Left cardiac atrium (tissue), 4 donors: Measurements from ENCODE around the gene CAVIN1. TPM values are rescaled to one million over a fixed set of nuclear protein-coding genes. Genes with fewer than 3 reads are reported as not detected.
"Not testable (repeated sequence)": the region's sequence is repeated elsewhere in the genome, so short reads cannot be mapped to it uniquely, and the experiment has no call there.

Source experiments
- ATAC-seq, 2 donors: fragments of 200-7000 bp; cut with Tn5 transposase; one replicate each; pipeline ENCODE4 v1.9.1; 2020; ENCODE audit warnings: mild to moderate bottlenecking in 2 of 2, moderate library complexity in 2 of 2
- DNase-seq: peaks from one replicate; pipeline ENCODE4 v3.0.0-alpha.2; 2020
- intact Hi-C, 2 donors: fragments of 100-400 bp; cut with DNase I; formaldehyde crosslinking; loops; one replicate each; pipeline versions ENCODE4 v1.14.1 to v1.15.1; 2022 to 2023
- total RNA-seq, 2 donors: library from RNA; stranded (reverse); fragmentation: NEBNext Ultra II Directional; extraction: Animal tissue kit (Norgen Biotek cat#: 25700); gene quantifications; one replicate each; pipeline ENCODE4 v1.2.1, GENCODE V29; 2021
- donor health status: DM: no; HTN: yes; CAD: no.
- donor health status: DM: no; HTN: yes; CAD: no; lungs with severe emphysema.
- donor health status: DM: yes; HTN: yes; CAD: no.
- donor health status: Dilated cardiomyopathy.

CAVIN1 gene
- total RNA-seq, 2 donors from 2014 or later, result 258 to 297 TPM

DNA sequence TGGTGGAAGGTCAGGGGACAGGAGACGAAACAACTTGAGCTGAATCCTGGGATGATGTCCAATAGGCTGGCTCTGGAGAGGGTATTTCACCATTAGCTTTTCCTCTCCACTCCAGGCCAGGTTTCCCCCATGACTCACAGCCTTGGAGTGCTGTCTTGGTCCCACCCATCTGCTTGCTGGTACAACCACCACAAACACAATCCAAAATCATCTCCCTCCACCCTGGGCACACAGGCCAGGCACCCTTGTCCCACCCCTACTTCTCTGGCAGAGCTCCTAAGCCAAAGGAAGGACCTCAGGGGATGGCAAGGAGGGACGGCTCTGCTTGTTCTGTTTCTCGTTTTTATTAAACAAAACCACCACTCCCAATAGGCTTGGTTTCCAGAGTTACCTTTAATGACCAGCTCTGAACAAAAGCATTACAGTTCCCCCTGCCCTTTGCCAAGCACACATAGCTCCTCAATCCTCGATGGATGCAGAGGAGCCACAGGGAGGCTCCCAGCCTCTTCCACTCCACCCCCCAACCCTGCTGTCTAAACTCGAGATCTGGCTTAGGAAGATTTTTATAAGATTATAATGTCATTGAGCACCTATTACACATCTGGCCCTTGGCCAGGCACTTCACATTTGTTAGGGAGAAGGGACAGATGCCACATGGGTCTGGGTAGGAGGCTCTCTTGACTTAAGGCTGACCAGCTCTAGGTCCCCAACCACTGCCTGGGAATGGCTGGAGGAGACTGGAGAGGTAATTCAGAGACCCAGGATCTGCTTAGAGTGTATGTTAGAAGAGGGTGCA is 13.3 kb downstream of the CAVIN1 start:
- intact Hi-C loops, result loop anchor here in 1 of 2 donors (5.0 kb wide), 1 partner anchor 108 kb away; no protein-coding TSS in a partner anchor
- peak; percentile 81 for DNase-seq
- peak; percentile 60 to 70 for ATAC-seq

DNA sequence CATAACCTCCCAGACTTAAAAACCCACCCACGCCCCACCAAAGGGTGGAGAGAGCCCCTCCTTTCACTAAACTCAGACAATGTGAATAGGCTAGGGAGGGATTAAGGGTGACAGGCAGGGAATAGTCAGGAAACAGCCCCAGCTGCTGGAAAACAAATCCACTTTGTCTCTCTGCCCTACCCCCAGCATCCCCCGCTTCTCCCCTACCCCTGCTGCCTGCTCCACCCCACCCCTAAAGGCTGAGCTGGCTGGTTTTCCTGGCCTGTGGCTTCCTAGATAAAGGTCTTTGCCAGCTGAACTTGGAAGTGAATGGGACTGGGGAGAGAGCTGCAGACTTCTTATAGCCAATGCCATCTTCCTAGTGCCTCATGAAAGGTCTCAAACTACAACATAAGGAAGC is 15.0 kb downstream of the CAVIN1 start:
- intact Hi-C loops, result loop anchor here in 1 of 2 donors (5.0 kb wide), 1 partner anchor 109 kb away; no protein-coding TSS in a partner anchor
- DNase-seq (peak; percentile 51), ATAC-seq (peak; percentile 16 to 33)

DNA sequence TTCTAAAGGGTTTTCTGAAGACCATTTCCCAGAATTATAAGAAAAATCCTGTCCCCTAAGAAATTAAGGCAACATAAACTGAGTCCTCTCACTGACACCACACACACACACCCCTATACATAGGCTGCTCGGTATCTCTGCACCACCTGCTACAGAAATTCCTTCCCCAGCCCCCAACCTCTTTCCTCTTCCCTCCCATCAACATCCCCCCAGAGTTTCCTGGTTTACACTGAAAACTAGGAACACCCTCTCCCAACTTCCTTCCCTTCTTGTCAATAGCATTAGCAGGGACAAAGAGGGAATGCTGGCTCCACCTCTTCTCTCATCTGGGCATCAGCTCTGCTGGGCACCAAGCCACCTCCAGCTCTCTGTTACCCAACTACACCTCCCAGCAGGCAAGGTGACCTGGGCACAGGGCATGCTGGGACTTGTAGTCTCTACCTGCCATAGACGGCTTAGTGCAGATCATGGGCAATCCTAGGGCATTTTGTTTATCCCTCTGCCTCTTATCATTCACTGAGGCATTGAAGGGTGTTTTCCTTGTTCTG is 15.7 kb downstream of the CAVIN1 start:
- ATAC-seq, result peak; percentile 82 to 86
- peak; percentile 90 for DNase-seq
- intact Hi-C loops, result loop anchor here (1.0 to 5.0 kb wide), 3 partner anchors 85 to 110 kb away; no protein-coding TSS in a partner anchor

DNA sequence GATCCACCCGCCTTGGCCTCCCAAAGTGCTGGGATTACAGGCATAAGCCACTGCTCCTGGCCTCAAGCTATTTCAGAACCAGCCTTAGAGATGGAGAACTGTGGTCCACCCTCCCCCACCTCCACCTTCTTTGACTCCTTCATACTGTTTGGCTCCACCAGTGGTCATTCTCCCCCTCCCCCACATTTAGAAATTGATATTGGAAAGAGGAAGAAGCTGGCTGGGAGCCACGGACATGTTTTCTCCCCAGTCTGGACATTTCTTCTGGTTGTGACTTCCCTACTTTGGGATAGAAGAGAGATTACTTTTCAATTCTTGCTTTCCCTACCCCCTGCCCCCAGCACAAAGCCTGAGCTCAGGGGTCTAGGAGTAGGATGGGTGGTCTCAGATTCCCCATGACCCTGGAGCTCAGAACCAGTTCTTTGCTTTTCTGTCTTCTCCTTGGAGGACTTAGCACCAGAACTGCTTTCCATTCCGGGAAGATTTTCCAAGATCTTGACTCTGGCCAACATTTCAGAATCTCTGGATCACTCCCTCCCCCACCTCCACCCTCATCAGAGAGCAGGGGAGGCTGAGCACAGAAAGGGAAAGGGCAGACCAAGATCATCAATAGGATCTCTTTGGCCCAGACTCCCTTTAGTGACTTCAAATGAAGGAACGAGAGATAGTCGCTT is 16.3 kb downstream of the CAVIN1 start:
- no peak for ATAC-seq
- no peak for DNase-seq
- intact Hi-C loops, result loop anchor here (1.0 to 5.0 kb wide), 3 partner anchors 84 to 111 kb away; no protein-coding TSS in a partner anchor

DNA sequence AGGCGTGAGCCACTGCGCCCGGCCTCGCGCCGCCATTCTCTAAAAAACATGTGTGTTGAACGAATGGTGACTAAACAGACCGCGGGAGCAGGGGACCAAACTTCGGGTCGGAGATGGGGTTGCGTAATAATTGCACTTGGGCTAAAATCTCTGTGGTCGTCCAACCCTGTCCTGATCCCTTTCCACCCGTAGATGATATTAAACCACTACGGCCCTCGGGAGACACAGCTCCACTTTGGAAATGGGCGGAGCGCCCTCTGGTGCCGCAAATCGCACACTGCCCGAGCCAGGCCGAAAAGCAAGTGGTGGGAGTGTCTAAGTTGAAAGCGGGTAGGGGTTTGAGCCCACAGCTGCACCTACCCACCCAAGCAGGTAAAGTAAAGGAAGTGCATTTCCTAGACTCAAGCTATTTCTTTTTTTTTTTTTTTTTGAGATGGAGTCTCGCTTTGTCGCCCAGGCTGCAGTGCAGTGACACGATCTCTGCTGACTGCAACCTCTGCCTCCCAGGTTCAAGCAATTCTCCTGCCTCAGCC is 17.0 kb downstream of the CAVIN1 start:
- ATAC-seq, result peak; percentile 49 to 68
- intact Hi-C loops, result loop anchor here (2.0 to 5.0 kb wide), 2 partner anchors 83 to 111 kb away; no protein-coding TSS in a partner anchor
- peak; percentile 88 for DNase-seq

DNA sequence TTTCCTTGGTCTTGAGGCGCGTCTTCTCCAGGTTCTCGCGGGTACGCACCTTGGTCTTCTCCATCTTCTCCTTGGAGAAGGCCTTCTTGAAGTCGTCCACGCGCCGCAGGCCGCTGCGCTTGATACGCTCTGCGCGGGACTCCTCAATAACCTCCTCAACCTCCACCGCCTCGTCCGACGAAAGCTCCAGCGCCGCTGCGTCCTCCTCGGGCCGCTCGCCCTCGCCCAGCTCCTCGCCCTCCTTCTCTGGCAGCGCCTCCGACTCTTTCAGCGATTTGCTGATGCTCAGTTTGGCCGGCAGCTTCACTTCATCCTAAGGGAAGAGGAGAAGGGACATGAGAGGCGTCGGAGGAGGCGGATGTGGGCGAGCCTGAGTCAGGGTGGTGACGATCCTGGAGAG is 18.0 kb downstream of the CAVIN1 start:
- no peak for DNase-seq
- intact Hi-C loops, result loop anchor here in 1 of 2 donors (5.0 kb wide), 1 partner anchor 112 kb away; no protein-coding TSS in a partner anchor
- no peak for ATAC-seq

DNA sequence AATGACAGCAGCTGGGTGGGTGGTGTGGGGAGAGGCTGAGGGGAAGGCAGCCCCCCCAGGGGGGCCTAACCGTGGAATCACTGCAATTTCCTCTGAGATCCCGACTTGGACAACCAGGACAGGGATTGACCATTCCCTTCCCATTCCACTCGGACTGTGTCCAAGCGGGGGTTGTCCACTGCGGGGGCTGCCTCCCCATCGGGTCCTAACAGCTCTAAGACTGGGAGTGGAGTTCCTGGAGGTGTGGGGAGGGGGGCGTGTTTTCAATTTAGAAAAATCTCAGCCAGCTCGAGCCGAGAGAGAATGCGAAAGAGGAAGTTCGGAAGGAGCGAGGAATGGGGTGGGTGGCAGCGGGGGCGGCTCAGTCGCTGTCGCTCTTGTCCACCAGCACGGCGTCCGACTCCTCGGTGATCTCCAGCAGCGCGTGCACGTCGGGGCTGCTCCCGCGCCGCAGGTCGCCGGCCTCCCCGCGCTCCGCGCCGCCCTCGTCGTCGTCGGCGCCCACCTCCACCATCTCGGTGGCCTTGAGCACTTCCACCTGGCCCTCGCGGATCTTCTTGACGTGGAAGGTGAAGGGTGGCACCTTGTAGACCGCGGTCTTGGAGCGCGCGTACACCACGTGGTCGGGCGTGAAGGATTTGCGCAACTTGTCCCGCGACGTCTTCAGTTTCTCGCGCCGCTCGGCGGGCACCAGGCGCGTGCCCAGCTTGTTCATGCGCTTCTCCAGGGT is 18.6 kb downstream of the CAVIN1 start:
- DNase-seq (no peak), ATAC-seq (no peak)
- intact Hi-C loops, result loop anchor here in 1 of 2 donors (5.0 kb wide), 1 partner anchor 113 kb away; no protein-coding TSS in a partner anchor

DNA sequence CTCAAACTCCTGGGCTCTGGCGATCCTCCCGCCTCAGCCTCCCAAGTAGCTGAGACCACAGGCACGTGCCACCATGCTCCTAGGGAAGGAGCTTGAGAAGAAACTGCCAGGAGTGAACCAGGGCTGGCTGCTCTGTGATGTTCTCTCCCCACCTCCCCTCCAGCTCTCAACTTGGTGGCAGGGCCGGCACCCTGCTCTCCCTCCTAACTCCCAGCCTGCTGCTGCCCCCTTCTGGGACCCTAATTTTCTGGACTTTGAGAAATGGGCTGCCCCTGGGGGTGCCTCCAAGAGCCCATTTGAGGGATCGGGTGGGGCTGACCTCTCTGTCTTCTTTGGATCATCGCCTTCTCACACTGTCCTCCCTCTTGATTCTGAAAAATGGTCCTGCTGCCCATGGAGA is 19.9 kb downstream of the CAVIN1 start:
- no peak for DNase-seq
- intact Hi-C loops, result no loop called here
- no peak for ATAC-seq

DNA sequence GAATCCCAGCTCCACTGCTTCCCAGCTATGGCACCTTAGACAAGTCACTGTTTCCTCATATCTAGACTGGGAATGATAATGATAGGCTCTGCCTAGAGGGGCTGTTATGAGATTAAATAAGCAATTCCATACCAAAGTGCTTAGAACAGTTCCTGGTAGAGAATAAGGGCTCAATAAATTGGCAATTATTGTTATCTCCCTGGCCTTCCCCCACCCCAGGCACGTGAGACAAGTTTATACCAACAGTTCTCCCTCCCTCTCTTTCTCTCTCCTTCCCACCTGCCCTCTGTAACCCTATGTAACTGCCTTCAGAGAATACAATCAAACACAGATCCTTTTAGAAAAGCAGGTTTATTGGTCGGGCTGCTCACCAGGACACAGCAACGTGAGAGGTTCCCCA is 20.9 kb downstream of the CAVIN1 start:
- intact Hi-C loops, result no loop called here
- ATAC-seq (no peak), DNase-seq (no peak)

DNA sequence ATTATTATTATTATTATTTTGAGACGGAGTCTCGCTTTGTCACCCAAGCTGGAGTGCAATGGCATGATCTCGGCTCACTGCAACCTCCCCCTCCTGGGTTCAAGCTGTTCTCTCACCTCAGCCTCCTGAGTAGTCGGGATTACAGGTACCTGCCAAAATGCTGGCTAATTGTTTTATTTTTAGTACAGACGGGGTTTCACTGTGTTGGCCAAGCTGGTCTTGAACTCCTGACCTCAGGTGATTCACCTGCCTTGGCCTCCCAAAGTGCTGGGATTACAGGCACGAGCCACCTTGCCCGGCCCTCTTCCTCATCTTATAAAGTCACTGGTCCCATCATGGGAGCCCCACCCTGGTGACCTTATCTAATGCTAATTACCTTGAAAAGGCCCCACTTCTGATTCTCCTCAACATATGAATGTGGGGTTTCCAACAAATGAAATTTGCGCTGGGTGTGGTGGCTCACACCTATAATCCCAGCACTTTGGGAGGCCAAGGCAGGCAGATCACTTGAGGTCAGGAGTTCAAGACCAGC is 22.1 kb downstream of the CAVIN1 start:
- DNase-seq, intact Hi-C loops, ATAC-seq: not testable (repeated sequence)

DNA sequence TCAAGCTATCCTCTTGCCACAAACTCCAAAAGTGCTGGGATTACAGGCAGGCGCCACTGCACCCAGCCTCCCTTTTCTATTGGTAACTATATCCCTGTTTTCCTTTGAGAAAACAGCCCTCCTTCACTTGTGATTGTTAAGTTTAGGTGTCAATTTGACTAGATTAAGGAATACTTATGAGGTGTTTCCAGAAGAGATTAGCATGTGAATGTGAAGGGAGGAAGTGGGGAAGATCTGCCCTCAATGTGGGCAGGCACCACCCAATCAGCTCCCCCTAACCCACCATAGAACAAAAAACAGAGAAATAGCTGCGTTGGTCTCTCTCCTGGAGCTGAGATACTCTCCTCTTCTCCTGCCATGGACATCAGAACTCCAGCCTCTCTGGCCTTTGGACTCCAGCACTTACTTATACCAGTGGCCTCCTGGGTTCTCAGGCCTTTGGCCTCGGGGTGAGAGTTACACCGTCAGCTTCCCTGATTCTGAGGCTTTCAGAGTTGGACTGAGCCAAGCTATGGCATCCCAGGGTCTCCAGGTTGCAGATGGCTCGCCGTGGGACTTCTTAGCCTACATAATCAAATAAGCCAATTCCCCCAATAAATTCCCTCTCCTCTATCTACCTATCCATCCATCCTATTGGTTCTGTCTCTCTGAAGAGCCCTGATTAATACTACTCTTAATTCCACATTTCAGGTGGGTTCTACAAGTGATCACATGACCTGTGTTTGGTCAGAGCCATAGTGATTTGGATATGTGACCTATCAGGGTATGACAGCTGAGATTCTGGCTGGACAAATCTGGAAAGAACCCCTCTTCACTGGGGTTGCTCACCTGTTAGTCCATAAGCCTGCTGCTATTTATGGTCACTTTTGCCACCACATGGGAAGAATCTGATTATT is 22.9 kb downstream of the CAVIN1 start:
- DNase-seq (no peak), ATAC-seq (no peak)
- intact Hi-C loops, result no loop called here

DNA sequence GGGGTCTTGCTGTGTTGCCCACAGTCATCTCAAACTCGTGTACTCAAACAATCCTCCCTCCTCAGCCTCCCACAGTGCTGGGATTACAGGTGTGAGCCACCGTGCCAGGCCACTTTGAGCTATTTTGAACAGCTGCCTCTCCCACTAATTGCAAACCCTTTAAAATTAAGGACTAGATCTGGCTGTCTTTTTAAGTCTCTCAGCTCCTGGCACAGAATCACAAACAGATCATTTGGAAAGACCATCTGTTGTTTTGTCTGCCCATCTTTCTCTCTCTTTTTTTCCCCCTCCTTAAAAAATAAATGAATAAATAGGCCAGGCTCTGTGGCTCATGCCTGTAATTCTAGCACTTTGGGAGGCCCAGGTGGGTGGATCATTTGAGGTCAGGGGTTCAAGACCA is 23.9 kb downstream of the CAVIN1 start:
- DNase-seq, result no peak
- intact Hi-C loops, result no loop called here
- ATAC-seq, result no peak

DNA sequence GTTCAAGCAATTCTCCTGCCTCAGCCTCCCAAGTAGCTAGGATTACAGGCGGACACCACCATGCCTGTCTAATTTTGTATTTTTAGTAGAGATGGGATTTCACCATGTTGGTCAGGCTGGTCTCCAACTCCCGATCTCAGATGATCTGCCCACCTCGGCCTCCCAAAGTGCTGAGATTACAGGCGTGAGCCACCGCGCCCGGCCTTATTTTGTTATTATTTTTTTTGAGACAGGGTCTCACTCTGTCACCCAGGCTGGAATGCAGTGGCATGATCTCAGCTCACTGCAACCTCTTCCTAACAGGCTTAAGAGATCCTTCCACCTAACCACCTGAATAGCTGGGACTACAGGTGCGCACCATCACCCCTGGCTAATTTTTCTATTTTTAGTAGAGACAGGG is 27.5 kb downstream of the CAVIN1 start:
- intact Hi-C loops, DNase-seq, ATAC-seq: not testable (repeated sequence)

DNA sequence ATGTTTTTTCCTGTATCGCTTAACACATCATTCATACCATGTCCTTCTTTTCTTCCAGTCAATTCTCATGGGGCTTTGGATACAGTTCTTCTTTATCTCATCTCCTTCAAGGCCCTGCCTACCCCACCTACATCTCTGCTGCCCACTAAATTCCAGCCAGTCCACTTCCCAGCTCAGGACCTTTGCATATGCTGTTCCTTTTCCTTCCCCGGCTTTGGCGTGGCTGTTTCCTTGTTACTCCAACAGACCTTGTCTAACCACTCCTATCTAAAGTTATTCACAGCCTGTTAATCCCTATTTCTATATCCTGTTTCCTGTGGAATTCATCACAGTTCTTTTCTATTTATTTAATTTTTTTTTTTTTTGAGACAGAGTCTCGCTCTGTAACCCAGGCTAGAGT is 28.2 kb downstream of the CAVIN1 start:
- ATAC-seq (no peak), DNase-seq (no peak)
- intact Hi-C loops, result no loop called here

DNA sequence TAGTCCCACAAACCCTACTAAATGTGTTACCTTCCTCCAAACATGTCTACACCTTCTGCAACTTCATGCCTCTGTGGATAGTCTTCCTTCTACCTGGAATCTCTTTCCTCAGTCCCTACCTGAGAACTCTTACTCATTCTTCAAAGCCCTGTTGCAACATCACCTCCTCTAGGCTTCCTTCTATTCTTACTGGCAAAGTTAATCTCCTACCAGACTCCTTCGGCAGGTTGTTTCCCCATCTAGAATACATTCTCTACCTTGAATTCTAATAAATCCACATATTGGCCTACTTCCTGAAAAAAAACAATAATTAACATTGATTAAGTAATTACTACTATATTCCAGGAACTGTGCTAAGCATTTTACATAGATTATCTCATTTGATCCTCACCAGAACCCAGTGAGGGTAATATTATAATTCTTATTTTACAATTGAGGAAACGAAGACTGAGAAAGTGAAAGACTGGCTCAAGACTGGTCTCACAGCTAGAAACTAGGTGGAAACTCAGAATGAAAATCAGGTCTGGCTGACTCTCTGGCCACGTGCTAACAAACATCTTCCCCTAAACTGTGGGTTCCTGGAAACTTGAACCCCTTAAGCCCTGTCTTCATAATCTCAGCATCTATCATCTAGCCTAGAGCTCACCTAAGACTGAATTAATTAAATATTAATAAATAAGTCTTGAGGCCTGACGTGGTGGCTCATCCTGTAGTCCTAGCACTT is 30.2 kb downstream of the CAVIN1 start:
- no peak for ATAC-seq
- no peak for DNase-seq
- intact Hi-C loops, result no loop called here

DNA sequence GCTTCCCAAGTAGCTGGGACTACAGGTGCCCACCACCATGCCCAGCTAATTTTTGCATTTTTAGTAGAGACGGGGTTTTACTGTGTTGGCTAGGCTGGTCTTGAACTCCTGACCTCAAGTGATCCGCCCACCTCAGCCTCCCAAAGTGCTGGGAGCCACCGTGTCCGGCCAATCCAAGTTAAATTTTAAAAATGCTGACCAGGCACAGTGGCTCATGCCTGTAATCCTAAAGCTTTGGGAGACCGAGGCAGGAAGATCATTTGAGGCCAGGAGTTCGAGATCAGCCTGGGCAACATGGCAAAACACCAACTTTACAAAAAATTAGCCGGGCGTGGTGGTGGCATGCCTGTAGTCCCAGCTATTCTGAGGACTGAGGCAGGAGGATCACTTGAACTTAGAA is 31.6 kb downstream of the CAVIN1 start:
- DNase-seq, ATAC-seq, intact Hi-C loops: not testable (repeated sequence)

DNA sequence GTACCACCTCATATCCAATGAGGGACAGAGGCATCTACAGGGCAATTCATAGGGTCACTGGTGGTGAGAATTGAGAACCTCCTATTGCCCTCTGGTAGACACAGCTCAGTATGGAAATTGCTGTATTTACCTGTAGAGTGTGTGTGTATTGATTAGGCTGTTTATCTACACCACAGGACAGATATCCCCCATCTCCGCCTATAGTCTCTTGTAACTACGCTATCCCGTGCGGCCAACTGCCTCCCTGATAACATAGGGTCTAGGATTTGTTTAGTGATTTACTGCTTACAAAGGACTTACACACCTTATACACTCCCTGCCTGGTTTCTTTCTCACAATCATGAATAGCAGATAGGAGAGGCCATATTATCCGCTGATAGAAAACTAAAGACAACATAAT is 33.2 kb downstream of the CAVIN1 start:
- DNase-seq, result no peak
- intact Hi-C loops, result loop anchor here in 1 of 2 donors (5.0 kb wide), 1 partner anchor 43 kb away; no protein-coding TSS in a partner anchor
- ATAC-seq, result no peak
